ENCODE data around the gene C1QTNF6.

- no peak for TF ChIP-seq CTCF (conservative IDR thresholded peaks at IDR 0.05; ENCODE audit: low read length)
- no peak for TF ChIP-seq EZH2phosphoT487 (IDR thresholded peaks at IDR 0.05; ENCODE audit: borderline replicate concordance)
Observed at GRCh38 chr22:37218399-37218770, 30.3 kb upstream of the C1QTNF6 start.

All from Loucy (cell line).